Kidney (tissue), 14 donors: ENCODE measurements around the gene SPA17. TPM values are rescaled to one million over a fixed set of nuclear protein-coding genes. Genes with fewer than 3 reads are reported as not detected.
A peak's percentile ranks its signal among the peaks of the same experiment; 100 is the strongest.

Experiments used
- DNase-seq, 5 donors: peaks; one replicate each; pipeline ENCODE4 v3.0.0-alpha.2; 2013 to 2020
- FAIRE-seq: peaks from 2 replicates; lab custom pipeline; 2012; peaks lifted over from hg19 to GRCh38; lab: Jason Lieb, UNC
- H3K27ac ChIP-seq, 2 donors: one replicate each; pipeline ENCODE4 v1.7.0; 2013; ENCODE audit warnings: low read depth in 2 of 2, low read length in 2 of 2, inconsistent platforms in 1 of 2
- H3K27me3 ChIP-seq: one replicate; pipeline ENCODE4 v1.7.1; 2013; ENCODE audit warnings: low read length, inconsistent platforms; ENCODE audit not compliant: control insufficient read depth, insufficient read depth
- H3K36me3 ChIP-seq, 3 donors: one replicate each; pipeline versions ENCODE4 v1.7.0 to v1.7.1; 2013; ENCODE audit warnings: low read length in 3 of 3, control low read depth in 1 of 3, inconsistent platforms in 1 of 3; ENCODE audit not compliant: insufficient read depth in 3 of 3, control insufficient read depth in 2 of 3
- H3K4me1 ChIP-seq, 3 donors: one replicate each; pipeline versions ENCODE4 v1.7.0 to v1.7.1; 2013; ENCODE audit warnings: low read length in 3 of 3, inconsistent platforms in 1 of 3, low read depth in 1 of 3; ENCODE audit not compliant: control insufficient read depth in 2 of 3, insufficient read depth in 2 of 3
- H3K4me3 ChIP-seq, 3 donors: one replicate each; pipeline versions ENCODE4 v1.7.0 to v1.8.1; 2013; ENCODE audit warnings: low read length in 3 of 3, control low read depth in 1 of 3, inconsistent platforms in 1 of 3
- H3K9ac ChIP-seq, 3 donors: one replicate each; pipeline versions ENCODE4 v1.7.0 to v1.7.1; 2013; ENCODE audit warnings: low read length in 3 of 3, control low read depth in 1 of 3, inconsistent platforms in 1 of 3
- H3K9me3 ChIP-seq, 3 donors: one replicate each; pipeline versions ENCODE4 v1.7.0 to v1.7.1; 2013; ENCODE audit warnings: low read length in 3 of 3, control low read depth in 1 of 3, inconsistent platforms in 1 of 3; ENCODE audit not compliant: control insufficient read depth in 2 of 3, insufficient read depth in 1 of 3
- intact Hi-C: fragments of 100-400 bp; cut with DNase I; formaldehyde crosslinking; loops from one replicate; pipeline ENCODE4 v1.11.1; 2022
- polyA plus RNA-seq: library from polyadenylated mRNA; stranded (reverse); fragments of 350-450 nt; fragmentation: Illumina TruSeq; extraction: RNeasy Lipid Tissue Mini Kit (QIAGEN cat#74804); gene quantifications from one replicate; pipeline ENCODE4 v1.2.3, GENCODE V29; 2014; ENCODE audit warnings: low read depth, low replicate concordance; ENCODE audit not compliant: insufficient read depth
- total RNA-seq: library from RNA; stranded (reverse); fragmentation: NEBNext Ultra II Directional; extraction: Animal tissue kit (Norgen Biotek cat#: 25700); gene quantifications from one replicate; pipeline ENCODE4 v1.2.1, GENCODE V29; 2021
- TF ChIP-seq, protein P1 (sequence below): IDR thresholded peaks from 3 replicates; pipeline ENCODE4 v1.5.1; 2012; ENCODE audit warnings: mild to moderate bottlenecking, moderate library complexity, borderline replicate concordance; ENCODE audit not compliant: insufficient read depth; ENCODE audit errors: extremely low read depth
- donor health status: control.
- donor health status: control.
- donor health status: control.
- donor health status: control.
- donor health status: control.
- donor health status: DM: yes; HTN: yes; CAD: no.
- donor health status: Normal renal cell carcinoma (clear cell type).

Gene SPA17
- total and polyA plus RNA-seq, 2 donors from 2014 or later = 10.7 to 23.7 TPM

DNA sequence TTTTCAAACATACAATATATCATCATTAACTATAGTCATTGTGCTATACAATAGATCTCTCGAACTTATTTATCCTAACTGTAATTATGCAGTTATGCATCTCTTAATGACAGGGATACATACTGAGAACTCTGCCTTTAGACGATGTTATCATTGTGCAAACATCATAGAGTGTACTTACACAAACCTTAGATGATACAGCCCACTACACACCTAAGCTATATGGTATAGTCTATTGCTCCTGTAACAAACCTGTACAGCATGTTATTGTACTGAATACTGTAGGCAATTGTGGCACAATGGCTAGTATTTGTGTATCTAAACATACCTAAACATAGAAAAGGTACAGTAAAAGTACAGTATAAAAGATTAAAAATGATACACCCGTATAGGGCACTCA is 38.7 kb downstream of the SPA17 start:
- no peak for FAIRE-seq
- H3K9ac ChIP-seq = no peak overlapping the region
- intact Hi-C loops = no loop called here
- H3K27me3 ChIP-seq = no peaks in the 10 kb centered on the region
- no peaks in the 10 kb centered on the region for H3K4me1 ChIP-seq
- no peak overlapping the region for H3K27ac ChIP-seq
- DNase-seq = no peak
- H3K4me3 ChIP-seq = no peak overlapping the region
- H3K9me3 ChIP-seq = no peaks in the 10 kb centered on the region
- H3K36me3 ChIP-seq = no peaks in the 10 kb centered on the region
- TF ChIP-seq, protein P1, sequence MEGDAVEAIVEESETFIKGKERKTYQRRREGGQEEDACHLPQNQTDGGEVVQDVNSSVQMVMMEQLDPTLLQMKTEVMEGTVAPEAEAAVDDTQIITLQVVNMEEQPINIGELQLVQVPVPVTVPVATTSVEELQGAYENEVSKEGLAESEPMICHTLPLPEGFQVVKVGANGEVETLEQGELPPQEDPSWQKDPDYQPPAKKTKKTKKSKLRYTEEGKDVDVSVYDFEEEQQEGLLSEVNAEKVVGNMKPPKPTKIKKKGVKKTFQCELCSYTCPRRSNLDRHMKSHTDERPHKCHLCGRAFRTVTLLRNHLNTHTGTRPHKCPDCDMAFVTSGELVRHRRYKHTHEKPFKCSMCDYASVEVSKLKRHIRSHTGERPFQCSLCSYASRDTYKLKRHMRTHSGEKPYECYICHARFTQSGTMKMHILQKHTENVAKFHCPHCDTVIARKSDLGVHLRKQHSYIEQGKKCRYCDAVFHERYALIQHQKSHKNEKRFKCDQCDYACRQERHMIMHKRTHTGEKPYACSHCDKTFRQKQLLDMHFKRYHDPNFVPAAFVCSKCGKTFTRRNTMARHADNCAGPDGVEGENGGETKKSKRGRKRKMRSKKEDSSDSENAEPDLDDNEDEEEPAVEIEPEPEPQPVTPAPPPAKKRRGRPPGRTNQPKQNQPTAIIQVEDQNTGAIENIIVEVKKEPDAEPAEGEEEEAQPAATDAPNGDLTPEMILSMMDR = no peak

DNA sequence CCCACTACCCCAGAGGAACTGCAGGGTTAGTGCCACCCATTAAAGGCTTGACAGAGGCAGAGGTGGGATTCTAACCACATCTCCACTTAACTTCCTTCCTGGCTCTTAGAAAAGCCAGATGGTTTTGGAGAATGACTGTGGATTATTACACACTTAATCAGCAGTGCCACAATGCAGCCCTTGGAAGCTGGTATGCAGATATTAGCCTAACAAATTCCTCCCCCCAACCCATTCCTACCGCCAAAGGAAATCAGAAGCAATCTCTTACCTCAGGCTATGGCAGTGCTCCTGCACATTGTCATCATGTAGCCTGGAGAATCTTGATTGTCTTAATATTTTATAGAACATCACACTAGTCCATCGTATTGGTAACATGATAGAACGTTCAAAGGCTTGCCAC is 42.9 kb downstream of the SPA17 start:
- Histone ChIP-seq H3K36me3 (no peaks in the 10 kb centered on the region), H3K4me3 (no peak overlapping the region), H3K9me3 (no peaks in the 10 kb centered on the region), H3K9ac (no peak overlapping the region), H3K4me1 (peaks cover 0 to 7% (median 5%) of the 10 kb centered on the region in 3 donors), H3K27me3 (peaks cover 15% of the 10 kb centered on the region), H3K27ac (no peak overlapping the region)
- FAIRE-seq (no peak), DNase-seq (no peak)
- intact Hi-C loops = no loop called here
- TF ChIP-seq, protein P1 = no peak

DNA sequence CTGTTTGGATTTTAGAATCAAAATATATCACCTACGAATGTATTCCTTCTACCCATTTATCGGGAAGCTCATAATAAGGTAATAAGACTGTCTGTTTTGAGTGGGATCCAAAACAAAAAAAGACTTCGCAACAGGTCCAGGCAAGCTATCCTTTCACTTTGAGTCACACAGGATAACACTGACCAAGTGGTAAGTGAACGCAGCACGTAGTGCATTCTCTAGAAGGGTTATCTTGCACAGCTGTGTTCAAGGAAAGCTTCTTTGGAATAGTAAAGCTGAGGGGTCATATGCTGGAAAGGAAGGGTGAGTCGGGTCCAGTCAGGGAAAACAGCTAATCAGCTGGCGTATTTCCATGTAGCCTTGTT is 43.7 kb downstream of the SPA17 start:
- no peak for FAIRE-seq
- Histone ChIP-seq H3K9ac (peak overlapping the region in 1 of 3 donors; percentile 0), H3K36me3 (no peaks in the 10 kb centered on the region), H3K4me3 (peak overlapping the region in 2 of 3 donors; percentile 22 to 35), H3K4me1 (peaks cover 0 to 7% (median 5%) of the 10 kb centered on the region in 3 donors), H3K27me3 (peaks cover 17% of the 10 kb centered on the region), H3K9me3 (no peaks in the 10 kb centered on the region), H3K27ac (no peak overlapping the region)
- TF ChIP-seq, protein P1 = no peak
- intact Hi-C loops = no loop called here
- no peak for DNase-seq
